Transverse colon (tissue), 4 donors: ENCODE measurements around the gene NCBP2. TPM values are rescaled to one million over a fixed set of nuclear protein-coding genes. Genes with fewer than 3 reads are reported as not detected.
A peak's percentile ranks its signal among the peaks of the same experiment; 100 is the strongest.

Experiments
- DNase-seq: peaks from one replicate; pipeline ENCODE4 v3.0.0-alpha.2; 2019
- H3K27ac ChIP-seq, 4 donors: fragments of 200-600 bp; sonication (generic); 2 replicates each; pipeline ENCODE4 v1.5.1; 2016 to 2018; ENCODE audit warnings: inconsistent platforms in 4 of 4
- H3K27me3 ChIP-seq: fragments of 200-600 bp; sonication (generic); 2 replicates; pipeline ENCODE4 v1.5.1; 2017; ENCODE audit warnings: inconsistent platforms
- H3K36me3 ChIP-seq, 4 donors: fragments of 200-600 bp; sonication (generic); 2 replicates each; pipeline ENCODE4 v1.5.1; 2017 to 2019; ENCODE audit warnings: inconsistent platforms in 4 of 4
- H3K4me1 ChIP-seq, 4 donors: fragments of 200-600 bp; sonication (generic); 2 replicates each; pipeline ENCODE4 v1.5.1; 2017 to 2020; ENCODE audit warnings: inconsistent platforms in 4 of 4
- H3K4me3 ChIP-seq, 4 donors: fragments of 200-600 bp; sonication (generic); 1 replicate in 1 of 4; 2 replicates in 3 of 4; pipeline versions ENCODE4 v1.5.1 to v1.6.1; 2017 to 2019; ENCODE audit warnings: inconsistent platforms in 4 of 4
- H3K9me3 ChIP-seq, 2 donors: fragments of 200-600 bp; sonication (generic); 2 replicates each; pipeline ENCODE4 v1.5.1; 2017 to 2019; ENCODE audit warnings: inconsistent platforms in 2 of 2
- CTCF ChIP-seq, 5 experiments: fragments of 200-600 bp in 3 of 5; fragments of 450-650 bp in 2 of 5; sonication (generic) in 3 of 5; IDR thresholded peaks; 1 replicate in 2 of 5; 2 replicates in 3 of 5; pipeline ENCODE4 v1.5.1; 2016 to 2017; ENCODE audit warnings: antibody characterized with exemption in 5 of 5, inconsistent platforms in 3 of 5, mild to moderate bottlenecking in 2 of 5, moderate library complexity in 1 of 5
- EP300 ChIP-seq: sonication (generic); formaldehyde crosslinking; IDR thresholded peaks from one replicate; pipeline ENCODE4 v1.6.1; 2017; ENCODE audit warnings: antibody characterized with exemption, low read depth
- POLR2A ChIP-seq: fragments of 450-650 bp; IDR thresholded peaks from one replicate; pipeline ENCODE4 v1.6.1; 2016; ENCODE audit warnings: antibody characterized with exemption, mild to moderate bottlenecking, moderate library complexity
- POLR2AphosphoS5 ChIP-seq, 3 donors: sonication (generic); formaldehyde crosslinking; IDR thresholded peaks; one replicate each; pipeline ENCODE4 v1.6.1; 2016; ENCODE audit warnings: antibody characterized with exemption in 3 of 3
- WGBS, 2 donors: methylation state at CpG; one replicate each; pipeline ENCODE4 v1.1.5; 2018; ENCODE audit warnings: low coverage in 1 of 2; 5-methylcytosine and 5-hydroxymethylcytosine counted together
- in situ Hi-C, 4 donors: fragments of 200-750 bp; cut with MboI; loops; one replicate each; pipeline versions ENCODE4 v1.15.0 to v1.15.1; 2017; ENCODE audit warnings: low sequenced_read_pairs in 3 of 4, low pct_ligation_motif_present in 1 of 4, low pct_unique_long_range_greater_than_20kb in 1 of 4
- intact Hi-C: fragments of 100-400 bp; cut with DNase I; formaldehyde crosslinking; loops from one replicate; pipeline ENCODE4 v1.15.1; 2023; ENCODE audit warnings: low total_unique reads
- total RNA-seq, 4 donors: library from RNA; depleted of rRNA; stranded (reverse); fragments of >200 nt; gene quantifications; one replicate each; pipeline ENCODE4 v1.1.0, GENCODE V29; 2016

Gene NCBP2
- total RNA-seq, 4 donors from 2014 or later = 6.8 to 36.9 (median 31.8) TPM

DNA sequence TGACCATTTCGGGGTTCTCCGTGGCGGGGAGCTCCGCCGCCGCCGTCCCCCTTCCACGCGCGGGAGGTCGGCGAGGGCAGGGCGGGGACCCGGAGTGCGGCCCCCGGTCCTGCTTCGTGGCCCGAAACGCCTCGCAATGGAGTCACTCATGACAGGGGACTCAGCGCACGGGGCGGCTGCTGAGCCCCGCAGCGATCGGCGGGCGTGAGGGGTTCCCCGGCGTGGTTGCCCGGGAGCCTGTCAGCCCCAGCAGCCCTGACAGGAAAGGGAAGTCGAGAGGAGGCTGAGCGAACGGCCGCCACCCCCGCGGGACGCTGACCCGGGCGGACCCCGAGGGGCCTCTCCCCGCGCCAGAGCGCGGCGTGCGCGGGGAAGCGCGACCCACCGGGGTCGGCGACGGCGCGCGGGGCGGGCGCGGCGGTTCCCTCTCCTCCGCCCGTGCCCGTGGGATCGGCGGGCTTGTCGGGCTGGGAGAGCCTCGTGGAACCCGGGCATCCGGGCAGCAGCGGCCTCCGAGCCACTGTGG is 26.9 kb upstream of the NCBP2 start:
- peak overlapping the region; percentile 72 to 94 (median 81) for H3K4me3 ChIP-seq
- in situ Hi-C loops = loop anchor here in 2 of 4 donors (25.0 kb wide), 2 partner anchors 132 to 357 kb away; no protein-coding TSS in a partner anchor
- H3K9me3 ChIP-seq = no peaks in the 10 kb centered on the region
- intact Hi-C loops = loop anchor here (2.0 kb wide), 1 partner anchor 124 kb away; no protein-coding TSS in a partner anchor
- no peaks in the 10 kb centered on the region for H3K36me3 ChIP-seq
- no peaks in the 10 kb centered on the region for H3K27me3 ChIP-seq
- H3K27ac ChIP-seq = peak overlapping the region; percentile 84 to 93 (median 89)
- TF ChIP-seq EP300 (no peak), POLR2A (no peak), POLR2AphosphoS5 (IDR thresholded peaks at IDR 0.05) (no peak), CTCF (IDR thresholded peaks at IDR 0.05) (no peak)
- peaks cover 7 to 46% (median 19%) of the 10 kb centered on the region in 4 donors for H3K4me1 ChIP-seq
- WGBS, 2 donors = 1% methylated on average over 60 of the region's 72 CpGs; no CpG with 5 or more reads in 1 of the 2 donors
- peak; percentile 43 for DNase-seq

DNA sequence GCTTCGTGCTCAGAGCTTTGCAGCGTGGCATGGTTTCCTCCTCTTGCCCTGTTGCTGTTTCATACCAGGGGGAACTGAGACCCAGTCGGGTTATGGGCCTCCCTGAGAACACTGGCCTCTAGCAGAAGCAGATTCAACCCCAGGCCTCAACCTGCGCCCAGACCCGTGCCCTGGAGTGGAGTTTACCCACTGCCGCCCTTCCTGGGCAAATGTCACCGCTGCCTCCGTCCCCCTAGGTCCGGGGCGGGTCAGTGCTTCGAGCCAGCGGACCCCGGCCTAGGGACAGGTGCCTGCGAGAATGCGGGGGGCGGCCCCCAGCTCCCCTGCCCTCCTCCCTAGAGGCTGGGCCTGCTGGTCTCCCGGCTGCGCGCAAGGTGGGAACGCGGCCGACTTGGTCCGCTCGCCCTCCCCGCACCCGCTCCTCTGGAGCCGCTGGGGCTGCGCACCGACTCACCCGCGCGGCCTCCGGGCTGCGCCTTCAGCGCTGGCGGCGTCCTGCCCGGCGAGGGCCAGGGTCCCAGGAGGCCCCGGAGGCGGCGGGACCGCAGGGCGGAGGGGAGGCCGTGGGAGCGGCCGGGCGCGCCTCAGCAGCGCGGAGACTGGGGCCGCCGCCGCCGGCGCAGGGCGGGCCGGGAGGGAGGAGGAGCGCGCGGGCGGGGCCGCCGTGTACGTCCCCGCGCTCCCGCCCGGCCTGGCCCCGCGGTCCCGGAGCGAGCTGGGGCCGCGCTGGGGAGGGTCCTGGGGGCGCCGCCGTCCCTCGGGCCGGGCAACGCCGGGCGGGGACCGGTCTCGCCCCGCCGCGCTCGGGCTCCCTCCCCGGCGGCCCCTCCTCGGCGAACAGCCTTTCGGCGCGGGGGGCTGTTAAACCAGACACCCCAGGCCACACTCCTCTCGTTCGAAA is 26.2 kb upstream of the NCBP2 start, which contains the start of gene PIGZ:
Gene PIGZ (minus strand): TSS at position 601 of the 901 bp plus-strand sequence. CDS start 16,802 bp downstream, outside the sequence.
- peak; percentile 64 for DNase-seq
- TF ChIP-seq POLR2AphosphoS5 (IDR thresholded peaks at IDR 0.05) (peak in 1 of 3 donors; percentile 28), CTCF (IDR thresholded peaks at IDR 0.05) (no peak)
- Histone ChIP-seq H3K27me3 (no peaks in the 10 kb centered on the region), H3K27ac (peak within 1 kb of the TSS; percentile 84 to 93 (median 89)), H3K36me3 (no peaks in the 10 kb centered on the region), H3K9me3 (no peaks in the 10 kb centered on the region), H3K4me1 (peaks cover 7 to 51% (median 21%) of the 10 kb centered on the region in 4 donors), H3K4me3 (peak within 1 kb of the TSS; percentile 72 to 96 (median 81))
- 4% methylated on average over 52 of the region's 98 CpGs; no CpG with 5 or more reads in 1 of the 2 donors for WGBS, 2 donors
- intact Hi-C loops = loop anchor here (2.0 kb wide), 1 partner anchor 124 kb away; no protein-coding TSS in a partner anchor
- in situ Hi-C loops = loop anchor here in 2 of 4 donors (25.0 kb wide), 2 partner anchors 131 to 356 kb away; no protein-coding TSS in a partner anchor

DNA sequence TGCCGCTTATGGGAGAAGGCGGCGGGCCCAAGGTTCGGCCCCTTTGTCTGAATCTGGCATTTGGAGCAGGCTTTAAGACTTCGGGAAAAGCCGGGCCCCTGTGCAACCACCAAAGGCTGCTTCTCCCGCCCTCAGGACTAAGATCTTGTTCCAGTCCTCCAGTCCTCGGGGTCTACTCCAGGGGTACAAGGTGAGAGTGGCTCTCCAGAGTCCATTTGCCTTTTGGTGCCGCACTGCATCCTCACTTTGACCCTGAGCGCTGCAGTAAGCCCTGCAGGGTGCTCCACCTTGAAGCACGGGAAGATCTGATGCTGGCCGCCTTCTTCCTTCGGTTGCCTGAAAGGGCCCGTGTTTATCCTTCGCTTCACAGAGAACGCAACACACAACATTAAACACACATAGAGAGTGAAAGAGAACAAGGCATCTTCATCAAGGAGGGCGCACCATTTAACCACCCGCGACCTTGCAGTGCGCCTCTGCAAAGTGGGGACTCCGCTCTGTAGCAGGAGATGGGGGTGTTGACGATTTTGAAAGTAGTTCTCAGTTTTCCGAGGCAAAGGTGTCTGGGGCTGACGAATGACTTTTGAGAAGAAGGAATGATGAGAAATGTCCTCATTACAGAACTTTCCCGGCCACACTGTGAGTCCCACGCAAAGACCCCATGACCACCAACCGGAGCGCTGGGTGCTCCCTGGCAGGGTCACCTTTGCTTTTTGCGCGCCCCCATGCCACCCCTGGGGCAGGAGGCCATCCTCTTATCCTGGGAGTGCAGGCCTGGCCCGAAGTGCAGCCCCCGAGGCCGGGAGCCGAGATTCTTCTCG is 25.3 kb upstream of the NCBP2 start:
- in situ Hi-C loops = loop anchor here in 2 of 4 donors (25.0 kb wide), 2 partner anchors 130 to 355 kb away; no protein-coding TSS in a partner anchor
- Histone ChIP-seq H3K4me3 (peak overlapping the region; percentile 72 to 96 (median 81)), H3K27ac (peak overlapping the region; percentile 84 to 93 (median 89)), H3K4me1 (peaks cover 7 to 59% (median 25%) of the 10 kb centered on the region in 4 donors), H3K27me3 (no peaks in the 10 kb centered on the region), H3K9me3 (no peaks in the 10 kb centered on the region), H3K36me3 (no peaks in the 10 kb centered on the region)
- intact Hi-C loops = loop anchor here (2.0 kb wide), 1 partner anchor 123 kb away; no protein-coding TSS in a partner anchor
- DNase-seq = no peak
- no peak for TF ChIP-seq CTCF (IDR thresholded peaks at IDR 0.05)
- no peak for TF ChIP-seq POLR2A
- no peak for TF ChIP-seq EP300
- TF ChIP-seq POLR2AphosphoS5 (IDR thresholded peaks at IDR 0.05) = no peak
- 70 to 74% methylated on average over 3 to 35 of the region's 35 CpGs for WGBS, 2 donors
